ENCODE results near the gene PARD3B. TPM values are rescaled to one million over a fixed set of nuclear protein-coding genes. Genes with fewer than 3 reads are reported as not detected.

Gene PARD3B
- total RNA-seq, 4 donors from 2014 or later: 27.8 to 39.3 (median 33.7) TPM

DNA sequence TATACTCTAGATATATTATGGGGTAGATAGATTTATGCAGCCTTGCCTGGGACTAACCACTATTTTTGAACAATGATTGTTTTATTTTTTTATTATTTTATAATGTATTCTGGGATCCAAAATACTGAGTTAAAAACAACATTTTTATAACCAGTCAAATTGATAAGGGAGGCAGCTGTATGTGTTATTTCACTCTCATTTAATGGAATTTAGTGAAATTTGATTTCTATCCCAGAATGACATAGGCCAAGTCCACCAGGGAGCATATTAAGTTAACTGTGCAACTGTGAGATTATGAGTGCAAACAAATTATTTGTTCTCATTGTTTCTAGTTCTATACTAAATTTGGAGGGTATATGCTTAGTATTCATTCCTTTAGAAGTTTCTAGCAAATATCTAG lies 583.5 kb downstream of the PARD3B start:
- no peak for DNase-seq (ENCODE audit: low spot score)
- TF ChIP-seq, protein P1, sequence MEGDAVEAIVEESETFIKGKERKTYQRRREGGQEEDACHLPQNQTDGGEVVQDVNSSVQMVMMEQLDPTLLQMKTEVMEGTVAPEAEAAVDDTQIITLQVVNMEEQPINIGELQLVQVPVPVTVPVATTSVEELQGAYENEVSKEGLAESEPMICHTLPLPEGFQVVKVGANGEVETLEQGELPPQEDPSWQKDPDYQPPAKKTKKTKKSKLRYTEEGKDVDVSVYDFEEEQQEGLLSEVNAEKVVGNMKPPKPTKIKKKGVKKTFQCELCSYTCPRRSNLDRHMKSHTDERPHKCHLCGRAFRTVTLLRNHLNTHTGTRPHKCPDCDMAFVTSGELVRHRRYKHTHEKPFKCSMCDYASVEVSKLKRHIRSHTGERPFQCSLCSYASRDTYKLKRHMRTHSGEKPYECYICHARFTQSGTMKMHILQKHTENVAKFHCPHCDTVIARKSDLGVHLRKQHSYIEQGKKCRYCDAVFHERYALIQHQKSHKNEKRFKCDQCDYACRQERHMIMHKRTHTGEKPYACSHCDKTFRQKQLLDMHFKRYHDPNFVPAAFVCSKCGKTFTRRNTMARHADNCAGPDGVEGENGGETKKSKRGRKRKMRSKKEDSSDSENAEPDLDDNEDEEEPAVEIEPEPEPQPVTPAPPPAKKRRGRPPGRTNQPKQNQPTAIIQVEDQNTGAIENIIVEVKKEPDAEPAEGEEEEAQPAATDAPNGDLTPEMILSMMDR (IDR thresholded peaks at IDR 0.05): no peak
- no peak for ATAC-seq (ENCODE audit: low FRiP score)

DNA sequence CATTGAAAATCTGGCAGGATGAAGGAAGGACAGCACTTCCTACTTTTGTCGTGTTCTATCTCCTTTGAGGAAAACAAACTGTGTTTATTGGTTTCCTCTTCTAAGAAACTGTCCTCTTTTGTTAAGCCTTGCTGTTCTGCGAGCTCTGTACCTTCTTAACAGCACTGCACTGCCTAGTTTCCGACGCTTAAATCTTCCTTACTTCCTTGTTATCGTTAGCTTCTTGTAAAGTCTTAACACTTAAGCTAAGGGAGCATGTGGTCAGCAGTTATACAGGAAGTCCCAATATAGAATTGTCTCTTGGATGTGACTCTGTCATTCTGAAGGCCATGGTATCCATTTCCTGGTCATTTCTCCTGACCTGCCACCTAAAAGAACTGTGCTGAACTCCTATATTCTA lies 584.3 kb downstream of the PARD3B start:
- DNase-seq (ENCODE audit: low spot score) (no peak), ATAC-seq (ENCODE audit: low FRiP score) (no peak)
- TF ChIP-seq, protein P1 (IDR thresholded peaks at IDR 0.05): no peak

DNA sequence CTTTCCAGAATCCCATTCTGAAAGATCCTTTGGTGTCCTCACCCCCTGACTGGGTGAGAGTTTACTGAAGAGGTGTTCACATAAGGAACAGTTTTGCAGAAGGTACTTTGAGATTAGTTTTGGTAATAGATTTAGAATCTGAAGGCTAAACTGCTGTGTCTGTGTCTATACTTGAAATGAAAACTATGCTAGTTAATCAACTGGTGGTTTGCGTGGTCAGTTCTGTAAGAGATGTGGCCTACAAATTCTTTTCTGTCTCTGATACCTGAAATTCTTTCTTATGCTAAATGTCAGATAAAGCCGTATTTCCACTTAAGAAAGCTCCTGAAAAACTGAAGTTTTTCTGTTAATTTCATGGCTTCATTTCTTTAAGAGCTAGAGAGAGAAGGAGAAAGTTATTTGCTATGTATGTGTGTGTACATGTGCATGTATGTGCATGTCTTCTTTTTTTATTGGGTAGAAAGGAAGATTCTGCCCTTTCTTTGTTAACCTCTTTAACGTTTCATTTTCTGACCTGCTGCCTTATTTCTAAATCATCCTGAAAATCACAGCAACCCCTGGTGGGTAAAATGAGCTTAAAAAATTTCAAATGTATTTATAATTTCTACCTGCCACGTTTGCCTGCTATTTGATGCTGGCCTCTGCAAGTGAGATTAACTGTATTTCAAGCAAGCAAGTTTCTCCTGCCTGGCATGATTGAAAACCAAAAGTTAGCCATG lies 585.0 kb downstream of the PARD3B start:
- DNase-seq (ENCODE audit: low spot score) (no peak), ATAC-seq (ENCODE audit: low FRiP score) (no peak)
- TF ChIP-seq, protein P1 (IDR thresholded peaks at IDR 0.05): no peak

DNA sequence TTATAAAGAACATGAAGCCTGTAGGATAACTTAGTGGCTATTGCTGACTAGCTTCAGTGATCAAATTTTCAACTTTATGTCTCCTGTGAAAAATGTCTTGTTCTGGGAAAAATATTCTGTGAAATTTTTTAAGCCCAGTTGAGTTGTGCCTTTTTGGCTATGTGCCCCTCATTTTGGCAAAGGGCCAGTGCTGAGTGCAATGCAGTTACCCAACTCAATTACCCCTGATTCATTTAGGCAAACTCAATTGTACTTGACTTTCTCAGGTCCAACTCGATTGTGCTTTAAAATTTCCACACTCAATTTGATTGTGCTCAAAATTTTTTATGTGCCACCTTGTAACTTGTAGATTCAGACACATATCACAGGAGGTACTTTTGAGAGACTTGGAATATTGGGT lies 588.3 kb downstream of the PARD3B start:
- ATAC-seq (ENCODE audit: low FRiP score) (no peak), DNase-seq (ENCODE audit: low spot score) (no peak)
- TF ChIP-seq, protein P1 (IDR thresholded peaks at IDR 0.05): no peak

DNA sequence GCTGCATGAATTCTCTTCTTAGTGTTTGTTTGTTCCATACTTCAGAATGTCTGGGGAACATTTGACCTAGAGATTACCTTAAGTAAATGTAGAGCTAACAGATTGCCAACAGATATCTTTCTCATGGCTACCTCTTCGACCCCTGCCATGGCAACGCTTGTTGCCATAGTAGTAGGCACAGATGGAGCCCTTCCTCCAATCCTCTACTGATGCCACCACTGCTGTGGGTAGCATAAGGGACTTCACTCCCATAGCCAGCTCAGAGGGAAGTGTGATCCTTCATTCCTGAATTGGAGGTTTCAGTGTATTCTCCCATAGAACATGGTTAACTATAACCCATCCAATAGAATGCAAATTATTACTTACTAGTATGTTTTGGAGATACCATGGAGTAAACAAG lies 593.5 kb downstream of the PARD3B start:
- TF ChIP-seq, protein P1 (IDR thresholded peaks at IDR 0.05): no peak
- ATAC-seq (ENCODE audit: low FRiP score) (no peak), DNase-seq (ENCODE audit: low spot score) (no peak)

DNA sequence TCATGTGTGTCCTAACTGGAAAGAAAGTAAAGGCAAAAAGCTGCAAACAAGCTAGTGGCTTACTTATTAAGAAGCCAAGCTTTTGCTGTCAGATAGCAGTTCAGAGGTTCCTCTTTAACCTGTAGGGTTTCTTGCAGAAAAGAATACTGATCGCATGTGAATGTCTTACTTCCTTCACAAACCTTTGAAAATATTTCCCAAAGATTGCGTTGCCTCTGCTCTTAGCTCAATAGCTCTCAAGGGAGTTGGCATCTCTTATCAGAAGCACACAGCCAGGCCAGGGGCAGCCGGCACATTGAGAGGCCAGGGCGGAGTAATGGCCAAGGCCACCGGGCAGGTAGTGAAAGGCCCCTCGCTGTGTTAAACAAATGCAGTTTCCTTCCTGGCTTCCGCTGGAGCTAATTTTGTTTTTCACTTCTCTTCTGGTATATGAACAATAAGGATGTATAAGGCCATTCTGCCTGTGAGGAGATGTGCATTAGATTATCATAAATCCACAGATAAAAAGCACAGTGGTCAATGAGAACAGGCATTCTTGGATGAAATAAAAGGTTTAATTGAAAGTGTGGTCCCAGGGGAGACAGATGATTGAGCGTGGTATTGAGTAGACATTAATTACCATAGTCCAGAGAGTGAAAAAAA lies 594.7 kb downstream of the PARD3B start:
- no peak for ATAC-seq (ENCODE audit: low FRiP score)
- TF ChIP-seq, protein P1 (IDR thresholded peaks at IDR 0.05): no peak
- DNase-seq (ENCODE audit: low spot score): no peak

DNA sequence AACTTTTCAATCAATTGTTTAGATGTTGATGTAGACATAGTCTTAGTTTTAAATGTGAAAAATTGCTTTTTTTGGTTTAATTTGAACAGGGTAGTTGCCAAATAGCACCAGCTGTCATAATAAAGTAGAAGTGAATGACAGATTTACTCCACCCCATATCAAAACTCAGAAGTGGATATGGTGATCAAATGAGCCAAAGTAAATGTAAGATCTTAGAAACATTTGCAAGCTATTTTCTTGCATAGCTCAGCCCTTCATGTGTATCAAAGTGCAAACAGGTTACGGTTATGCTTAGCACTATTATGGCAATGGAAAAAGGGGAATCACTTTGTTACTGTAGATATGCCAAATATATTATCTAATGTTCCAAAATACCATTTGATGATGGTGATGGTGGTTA lies 596.1 kb downstream of the PARD3B start:
- ATAC-seq (ENCODE audit: low FRiP score) (no peak), DNase-seq (ENCODE audit: low spot score) (no peak)
- TF ChIP-seq, protein P1 (IDR thresholded peaks at IDR 0.05): no peak

All from omental fat pad (tissue), 4 donors.